Adipocyte (in vitro differentiated cells): ENCODE data around the gene PBRM1.

Experiments used
- DNase-seq: peaks from one replicate; pipeline ENCODE4 v3.0.0-alpha.2; 2015; ENCODE audit warnings: low read depth
- H3K27me3 ChIP-seq: replicated peaks from 2 replicates; pipeline ENCODE4 v1.7.0; 2013; ENCODE audit warnings: mild to moderate bottlenecking, low read length, moderate library complexity; ENCODE audit not compliant: control insufficient read depth, insufficient read depth
- H3K36me3 ChIP-seq: 2 replicates; pipeline ENCODE4 v1.7.0; 2013; ENCODE audit warnings: low read length, mild to moderate bottlenecking, moderate library complexity; ENCODE audit not compliant: control insufficient read depth, insufficient read depth, severe bottlenecking
- H3K4me1 ChIP-seq: 2 replicates; pipeline ENCODE4 v1.7.0; 2013; ENCODE audit warnings: mild to moderate bottlenecking, low read length, moderate library complexity; ENCODE audit not compliant: control insufficient read depth, insufficient read depth
- H3K4me3 ChIP-seq: 2 replicates; pipeline ENCODE4 v1.7.0; 2013; ENCODE audit warnings: mild to moderate bottlenecking, low read length, moderate library complexity
- H3K9ac ChIP-seq: 2 replicates; pipeline ENCODE4 v1.7.0; 2013; ENCODE audit warnings: mild to moderate bottlenecking, low read length, moderate library complexity
- H3K9me3 ChIP-seq: 2 replicates; pipeline ENCODE4 v1.7.0; 2013; ENCODE audit warnings: mild to moderate bottlenecking, low read length, moderate library complexity; ENCODE audit not compliant: control insufficient read depth

PBRM1 gene

GRCh38 chr3:52651592-52651991 lies 34.1 kb downstream of the PBRM1 start:
- no peak overlapping the region for H3K4me3 ChIP-seq
- H3K27me3 ChIP-seq, result no peaks in the 10 kb centered on the region
- no peak for DNase-seq
- no peak overlapping the region for H3K9ac ChIP-seq
- H3K9me3 ChIP-seq, result no peaks in the 10 kb centered on the region
- peaks cover 79% of the 10 kb centered on the region for H3K36me3 ChIP-seq
- peaks cover 28% of the 10 kb centered on the region for H3K4me1 ChIP-seq

GRCh38 chr3:52650439-52650838 lies 35.3 kb downstream of the PBRM1 start:
- Histone ChIP-seq H3K27me3 (no peaks in the 10 kb centered on the region), H3K9ac (peak overlapping the region; percentile 24), H3K4me3 (no peak overlapping the region), H3K4me1 (peaks cover 28% of the 10 kb centered on the region), H3K36me3 (peaks cover 79% of the 10 kb centered on the region), H3K9me3 (no peaks in the 10 kb centered on the region)
- no peak for DNase-seq

- peaks cover 28% of the 10 kb centered on the region for H3K4me1 ChIP-seq
- H3K36me3 ChIP-seq, result peaks cover 79% of the 10 kb centered on the region
- H3K27me3 ChIP-seq, result no peaks in the 10 kb centered on the region
- H3K9ac ChIP-seq, result peak overlapping the region; percentile 60
- no peaks in the 10 kb centered on the region for H3K9me3 ChIP-seq
- peak; percentile 46 for DNase-seq
- peak overlapping the region; percentile 25 for H3K4me3 ChIP-seq
Measured at GRCh38 chr3:52649461-52650210, 36.1 kb downstream of the PBRM1 start.

- Histone ChIP-seq H3K9ac (no peak overlapping the region), H3K4me3 (no peak overlapping the region), H3K4me1 (peaks cover 22% of the 10 kb centered on the region), H3K9me3 (no peaks in the 10 kb centered on the region), H3K27me3 (no peaks in the 10 kb centered on the region), H3K36me3 (peaks cover 85% of the 10 kb centered on the region)
- DNase-seq, result no peak
Measured at GRCh38 chr3:52645549-52645948, 40.2 kb downstream of the PBRM1 start.

GRCh38 chr3:52636673-52637072 lies 49.0 kb downstream of the PBRM1 start:
- Histone ChIP-seq H3K27me3 (no peaks in the 10 kb centered on the region), H3K36me3 (peaks cover 81% of the 10 kb centered on the region), H3K4me1 (no peaks in the 10 kb centered on the region), H3K9ac (no peak overlapping the region), H3K9me3 (no peaks in the 10 kb centered on the region), H3K4me3 (no peak overlapping the region)
- peak; percentile 12 for DNase-seq

GRCh38 chr3:52633786-52634185 lies 51.9 kb downstream of the PBRM1 start:
- H3K9me3 ChIP-seq, result no peaks in the 10 kb centered on the region
- no peak overlapping the region for H3K9ac ChIP-seq
- H3K27me3 ChIP-seq, result no peaks in the 10 kb centered on the region
- DNase-seq, result no peak
- no peaks in the 10 kb centered on the region for H3K4me1 ChIP-seq
- peaks cover 80% of the 10 kb centered on the region for H3K36me3 ChIP-seq
- no peak overlapping the region for H3K4me3 ChIP-seq

GRCh38 chr3:52625041-52625440 lies 60.7 kb downstream of the PBRM1 start:
- Histone ChIP-seq H3K9ac (no peak overlapping the region), H3K4me1 (no peaks in the 10 kb centered on the region), H3K27me3 (no peaks in the 10 kb centered on the region), H3K9me3 (no peaks in the 10 kb centered on the region), H3K4me3 (no peak overlapping the region), H3K36me3 (peaks cover 82% of the 10 kb centered on the region)
- no peak for DNase-seq

GRCh38 chr3:52623234-52623792 lies 62.4 kb downstream of the PBRM1 start:
- H3K9ac ChIP-seq, result no peak overlapping the region
- DNase-seq, result no peak
- H3K27me3 ChIP-seq, result no peaks in the 10 kb centered on the region
- no peaks in the 10 kb centered on the region for H3K4me1 ChIP-seq
- H3K9me3 ChIP-seq, result no peaks in the 10 kb centered on the region
- H3K36me3 ChIP-seq, result peaks cover 81% of the 10 kb centered on the region
- no peak overlapping the region for H3K4me3 ChIP-seq

- no peak overlapping the region for H3K4me3 ChIP-seq
- no peak for DNase-seq
- H3K9ac ChIP-seq, result no peak overlapping the region
- H3K9me3 ChIP-seq, result no peaks in the 10 kb centered on the region
- H3K36me3 ChIP-seq, result peaks cover 82% of the 10 kb centered on the region
- no peaks in the 10 kb centered on the region for H3K27me3 ChIP-seq
- no peaks in the 10 kb centered on the region for H3K4me1 ChIP-seq
Measured at GRCh38 chr3:52620580-52620979, 65.1 kb downstream of the PBRM1 start.

GRCh38 chr3:52615166-52615565 lies 70.5 kb downstream of the PBRM1 start:
- DNase-seq, result no peak
- H3K4me3 ChIP-seq, result no peak overlapping the region
- H3K27me3 ChIP-seq, result no peaks in the 10 kb centered on the region
- no peak overlapping the region for H3K9ac ChIP-seq
- H3K36me3 ChIP-seq, result peaks cover 93% of the 10 kb centered on the region
- no peaks in the 10 kb centered on the region for H3K9me3 ChIP-seq
- H3K4me1 ChIP-seq, result peaks cover 9% of the 10 kb centered on the region

GRCh38 chr3:52614689-52615088 lies 71.0 kb downstream of the PBRM1 start:
- Histone ChIP-seq H3K9ac (no peak overlapping the region), H3K27me3 (no peaks in the 10 kb centered on the region), H3K4me1 (peaks cover 9% of the 10 kb centered on the region), H3K9me3 (no peaks in the 10 kb centered on the region), H3K36me3 (peaks cover 94% of the 10 kb centered on the region), H3K4me3 (no peak overlapping the region)
- no peak for DNase-seq
